NCI-H345 treated with DMSO at 0.1 percent for 48 hours (cell line): ENCODE results near the gene TENT4B.

Experiments
- DNase-seq: peaks from one replicate; lab custom pipeline; 2025; ENCODE audit not compliant: unreplicated experiment; lab: John Stamatoyannopoulos, UW

Gene TENT4B

DNA sequence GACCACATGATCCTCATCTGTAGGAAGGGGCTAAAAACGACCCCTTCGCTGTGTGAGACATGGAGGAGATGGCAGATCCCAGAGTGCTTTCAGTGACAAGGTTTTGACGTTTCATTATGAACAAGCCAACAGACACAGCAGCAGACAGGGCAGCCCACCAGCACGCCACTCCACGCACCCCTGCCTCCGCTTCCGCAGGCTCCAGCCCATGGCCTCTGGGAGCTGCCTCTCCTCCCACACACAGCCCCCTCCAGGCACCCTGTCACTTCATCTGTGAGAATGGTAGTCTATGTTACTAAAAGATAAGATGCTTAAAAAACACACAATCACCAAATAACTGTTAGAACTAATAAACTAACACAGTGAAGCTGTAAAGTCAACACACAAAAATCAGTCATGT is 101.0 kb downstream of the TENT4B start:
- no peak for DNase-seq

DNA sequence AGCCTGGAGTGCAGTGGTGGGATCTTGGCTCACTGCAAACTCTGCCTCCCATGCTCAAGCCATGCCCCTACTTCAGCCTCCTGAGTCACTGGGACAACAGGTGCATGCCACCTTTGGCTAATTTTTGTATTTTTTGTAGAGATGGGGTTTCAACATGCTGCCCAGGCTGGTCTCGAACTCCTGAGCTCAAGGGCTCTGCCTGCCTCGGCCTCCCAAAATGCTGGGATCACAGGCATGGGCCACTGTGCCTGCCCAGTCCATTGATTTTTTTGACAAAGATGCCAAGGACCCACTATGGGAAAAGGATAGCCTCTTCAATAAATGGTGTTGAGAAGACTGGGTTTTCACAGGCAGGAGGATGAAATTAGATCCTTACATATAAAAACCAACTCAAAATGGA is 102.4 kb downstream of the TENT4B start:
- no peak for DNase-seq

DNA sequence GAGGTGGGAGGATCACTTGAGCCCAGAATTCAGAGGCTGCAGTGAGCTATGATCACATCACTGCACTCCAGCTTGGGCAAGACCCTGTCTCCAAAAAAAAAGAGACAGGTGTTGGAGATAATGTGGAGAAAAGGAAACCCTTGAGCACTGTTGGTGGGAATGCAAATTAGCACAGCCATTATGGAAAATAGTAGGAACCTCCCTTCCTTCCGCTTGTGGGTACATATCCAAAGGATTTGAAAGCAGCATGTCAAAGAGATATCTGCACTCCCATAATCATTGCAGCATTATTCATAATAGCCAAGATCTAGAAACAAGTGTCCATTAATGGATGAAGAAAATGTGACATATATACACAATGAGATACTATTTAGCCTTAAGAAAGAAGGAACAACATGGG is 103.5 kb downstream of the TENT4B start:
- no peak for DNase-seq

DNA sequence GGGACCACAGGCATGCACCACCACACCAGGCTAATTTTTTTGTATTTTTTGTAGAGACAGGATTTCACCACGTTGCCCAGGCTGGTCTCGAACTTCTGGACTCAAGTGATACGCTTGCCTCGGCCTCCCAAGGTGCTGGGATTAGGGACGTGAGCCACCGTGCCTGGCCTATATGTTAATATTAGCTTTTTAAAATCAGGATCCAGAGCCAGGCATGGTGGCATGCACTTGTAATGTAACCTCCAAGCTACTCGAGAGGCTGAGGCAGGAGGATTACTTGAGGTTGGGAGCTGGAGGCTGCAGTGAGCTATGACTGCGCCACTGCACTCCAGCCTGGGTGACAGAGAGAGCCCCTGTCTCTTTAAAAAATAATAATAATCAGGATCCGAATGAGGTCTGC is 104.8 kb downstream of the TENT4B start:
- DNase-seq = no peak

DNA sequence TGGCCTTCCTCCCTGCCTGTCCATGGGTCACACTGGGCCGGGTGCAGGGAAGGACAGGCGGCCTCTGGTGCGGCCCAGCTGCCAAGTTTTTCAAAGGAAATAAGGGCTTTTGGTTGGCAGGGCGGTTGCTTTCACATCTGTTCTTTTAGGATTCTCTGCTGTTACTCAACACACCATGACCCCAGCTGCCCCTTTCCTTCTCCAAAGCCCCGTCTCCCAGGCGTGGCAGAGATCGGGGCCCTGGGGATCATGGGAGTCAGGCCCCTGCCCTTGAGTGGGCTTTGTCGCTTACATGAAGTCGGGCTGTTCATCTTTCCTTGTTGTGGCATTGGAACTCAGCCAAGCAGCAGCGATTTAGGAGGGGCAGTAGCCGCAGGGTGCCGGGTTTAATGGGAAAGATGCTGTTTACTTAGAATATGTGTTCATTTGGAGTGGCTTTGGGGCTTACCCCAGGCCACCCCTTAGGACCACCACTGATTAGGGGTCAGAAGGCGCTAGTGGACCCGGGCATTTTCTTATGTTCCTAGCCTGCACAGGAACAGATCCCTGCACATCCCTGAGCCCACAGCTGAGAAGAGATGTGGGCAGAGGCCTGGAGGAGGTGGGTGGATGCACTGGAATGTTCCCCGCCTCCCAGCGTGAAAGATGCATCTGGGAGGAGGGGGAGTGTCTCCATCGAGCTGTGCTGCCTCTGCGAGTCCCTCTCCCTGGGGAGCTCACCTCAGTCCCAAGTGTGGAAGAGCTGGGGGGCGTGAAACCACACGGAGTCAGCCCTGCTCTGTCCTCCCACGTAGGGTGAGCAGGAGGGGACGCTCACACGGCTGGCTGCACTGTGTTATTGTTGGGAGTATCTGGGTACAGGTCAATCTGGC is 106.5 kb downstream of the TENT4B start:
- peak; percentile 20 for DNase-seq

DNA sequence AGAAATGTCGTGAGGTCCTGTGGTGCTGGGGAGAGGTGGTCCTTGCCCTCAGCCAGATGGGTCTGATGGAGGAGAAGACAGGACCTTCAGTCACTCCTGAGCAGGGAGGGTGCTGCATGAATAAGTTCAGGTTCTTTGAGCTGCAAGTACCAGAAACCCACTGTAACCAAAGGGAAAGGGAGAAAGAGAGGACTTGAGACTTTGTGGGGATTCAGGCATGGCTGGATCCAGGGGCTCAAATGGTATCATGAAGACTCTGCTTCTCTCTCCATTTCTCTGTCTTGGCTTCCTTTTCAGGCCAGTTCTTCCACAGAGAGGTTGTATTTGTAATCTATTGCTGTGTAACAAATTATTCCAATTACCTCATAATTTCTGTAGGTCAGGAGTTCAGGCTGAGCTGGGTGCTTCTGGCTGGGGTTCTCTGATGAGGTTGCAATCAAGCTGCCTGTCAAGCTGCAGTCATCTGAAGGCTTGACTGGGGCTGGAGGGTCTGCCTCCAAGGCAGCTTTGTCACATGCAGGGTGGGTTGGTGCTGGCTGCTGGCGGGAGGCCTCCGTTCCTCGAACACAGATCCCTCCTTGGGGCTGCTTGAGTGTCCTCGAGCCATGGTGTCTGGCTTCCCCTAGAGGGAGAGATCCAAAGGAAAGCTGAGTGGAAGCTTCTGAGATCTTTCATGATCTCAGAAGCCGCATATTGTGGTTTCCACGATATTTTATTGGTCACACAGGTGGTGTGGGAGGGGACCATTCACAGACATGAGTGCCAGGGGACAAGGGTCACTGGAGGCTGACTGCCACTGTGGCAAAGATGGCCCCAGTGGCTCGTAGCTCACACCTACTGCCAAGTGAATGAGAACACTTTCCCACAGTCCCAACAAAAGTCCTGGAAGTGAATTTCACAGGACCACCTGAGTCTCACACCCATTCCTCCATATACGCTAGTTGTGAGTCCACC is 107.4 kb downstream of the TENT4B start:
- no peak for DNase-seq

DNA sequence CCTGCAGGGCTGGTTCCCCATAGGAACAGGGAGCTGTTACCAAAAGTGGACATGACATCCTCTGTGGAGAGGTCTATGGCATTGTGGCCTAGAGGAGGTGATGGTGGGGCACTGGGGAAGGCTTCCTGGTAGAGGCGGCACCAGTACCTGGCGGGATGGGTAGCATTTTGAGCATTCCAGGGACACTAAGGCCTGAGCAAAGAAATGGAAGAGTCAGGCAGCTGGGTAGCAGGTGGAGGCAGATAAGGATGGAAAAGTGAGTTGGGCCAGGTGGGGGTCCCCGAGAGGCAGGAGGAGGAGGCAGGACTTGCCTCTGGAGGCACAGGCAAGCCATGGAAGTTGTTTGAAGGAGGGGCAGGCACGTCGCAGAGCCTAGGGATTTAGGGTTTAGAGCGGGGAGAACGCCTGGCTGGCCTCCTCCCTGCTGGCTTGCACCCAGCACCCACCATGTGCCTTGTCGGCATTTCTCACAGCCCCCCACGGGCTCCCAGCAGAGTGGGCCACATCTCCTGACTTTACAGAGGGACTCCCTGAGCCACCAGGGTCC is 108.1 kb downstream of the TENT4B start:
- DNase-seq = no peak

DNA sequence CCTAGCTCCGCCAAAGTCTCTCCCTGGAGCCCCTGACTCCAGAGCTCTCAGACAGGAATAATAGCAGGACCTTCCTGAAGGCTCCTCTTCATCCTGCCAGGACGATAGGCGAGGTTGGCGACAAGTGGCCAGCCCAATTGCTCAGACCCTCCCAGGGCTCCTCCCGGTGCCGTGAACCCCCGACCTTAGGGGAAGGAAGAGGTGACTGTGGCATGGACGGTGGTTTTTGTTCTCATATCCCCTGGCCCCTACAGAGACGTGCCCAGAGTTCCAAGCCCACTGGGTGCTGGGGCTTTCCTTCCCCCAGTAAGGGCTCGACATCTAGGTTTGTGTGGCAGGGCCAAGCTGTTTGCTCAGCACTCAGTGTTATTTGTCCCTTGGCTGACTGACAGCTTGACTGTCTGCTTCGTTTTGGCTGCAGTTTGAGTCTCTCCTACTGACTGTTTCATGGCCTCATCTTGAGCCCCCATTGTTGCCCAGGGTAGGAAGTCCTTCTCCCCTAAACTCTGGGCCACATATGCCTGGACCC is 108.7 kb downstream of the TENT4B start:
- DNase-seq = no peak

DNA sequence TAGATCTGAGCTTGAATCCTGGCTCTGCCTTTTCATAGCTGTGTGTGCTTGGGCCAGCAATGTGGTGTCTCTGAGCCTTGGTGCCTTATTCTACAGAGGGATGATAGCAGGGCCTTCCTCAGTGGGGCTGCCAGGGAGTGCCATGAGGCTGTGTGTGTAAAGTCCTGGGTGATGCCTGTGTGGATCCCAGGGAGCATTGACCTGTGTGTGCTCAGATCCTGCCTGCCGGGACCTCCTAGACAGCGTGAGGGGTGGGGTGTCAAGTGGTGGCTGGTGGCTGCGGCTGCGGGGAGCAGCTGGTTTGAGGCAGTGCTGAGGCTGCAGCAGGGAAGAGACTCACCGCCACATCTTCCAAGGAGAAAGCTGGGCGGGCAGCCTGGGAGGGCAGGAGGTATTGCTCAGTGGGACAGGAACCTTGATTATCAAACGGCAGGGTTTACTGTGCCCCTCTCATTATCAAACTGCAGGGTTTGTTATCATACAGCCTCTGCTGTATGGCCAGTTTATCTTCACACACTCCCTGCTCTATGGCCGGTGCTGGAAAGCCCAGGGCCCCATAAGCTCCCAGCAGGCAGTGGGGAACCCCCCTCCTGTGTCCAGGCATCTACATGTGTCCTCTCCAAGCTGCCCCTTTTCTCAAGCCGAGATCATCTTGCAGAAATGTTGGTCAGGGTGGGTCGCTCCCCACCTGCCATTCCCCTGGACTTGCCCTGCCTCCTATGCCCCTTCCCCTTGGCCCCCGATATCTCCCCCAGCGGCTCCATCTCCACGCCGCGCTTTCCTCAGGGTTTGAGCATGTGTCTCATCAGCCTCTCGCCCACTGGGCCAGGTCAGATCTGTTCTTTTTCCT is 110.2 kb downstream of the TENT4B start:
- no peak for DNase-seq

DNA sequence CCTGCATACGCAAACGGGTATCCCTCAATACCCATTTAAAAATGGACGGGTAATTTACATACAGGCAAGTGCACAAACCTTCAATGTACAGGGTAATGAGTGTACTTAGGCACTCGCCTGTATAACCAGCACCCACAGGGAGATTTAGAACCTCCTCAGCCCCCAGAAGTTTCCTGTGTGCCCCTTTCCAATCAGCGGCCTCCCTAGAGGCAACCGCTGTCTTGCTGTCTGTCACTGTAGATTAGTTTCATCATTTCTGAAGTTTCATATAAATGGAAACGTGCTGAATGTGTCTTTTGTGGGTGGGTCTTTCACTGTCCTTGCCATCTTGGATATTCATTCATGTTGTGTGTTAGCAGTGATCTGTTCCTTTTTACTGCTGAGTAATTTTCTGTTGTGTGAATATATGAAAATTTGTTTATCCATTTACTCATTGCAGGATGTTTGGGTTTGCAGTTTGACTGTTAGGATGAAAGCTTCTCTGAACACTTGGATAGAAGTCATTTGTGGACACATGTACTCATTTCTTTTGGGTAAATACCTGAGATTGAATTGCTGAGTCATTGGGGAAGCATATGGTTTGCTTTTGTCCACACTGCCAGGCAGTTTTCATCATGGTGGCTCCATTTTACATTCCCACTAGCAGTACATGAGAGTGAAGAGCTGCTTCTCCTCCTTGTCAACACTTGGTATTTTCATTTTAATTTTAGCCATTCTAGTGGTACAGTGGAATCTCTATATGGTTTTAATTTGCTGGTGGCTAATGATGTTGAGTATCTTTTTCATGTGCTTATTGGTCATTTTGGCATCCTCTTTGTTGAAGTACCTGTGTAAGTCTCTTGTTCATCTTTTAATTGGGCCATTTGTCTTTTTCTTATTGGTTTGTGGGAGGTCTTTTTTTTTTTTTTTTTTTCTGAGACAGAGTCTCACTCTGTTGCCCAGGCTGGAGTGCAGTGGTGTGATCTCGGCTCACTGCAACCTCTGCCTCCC is 111.1 kb downstream of the TENT4B start:
- DNase-seq = no peak

DNA sequence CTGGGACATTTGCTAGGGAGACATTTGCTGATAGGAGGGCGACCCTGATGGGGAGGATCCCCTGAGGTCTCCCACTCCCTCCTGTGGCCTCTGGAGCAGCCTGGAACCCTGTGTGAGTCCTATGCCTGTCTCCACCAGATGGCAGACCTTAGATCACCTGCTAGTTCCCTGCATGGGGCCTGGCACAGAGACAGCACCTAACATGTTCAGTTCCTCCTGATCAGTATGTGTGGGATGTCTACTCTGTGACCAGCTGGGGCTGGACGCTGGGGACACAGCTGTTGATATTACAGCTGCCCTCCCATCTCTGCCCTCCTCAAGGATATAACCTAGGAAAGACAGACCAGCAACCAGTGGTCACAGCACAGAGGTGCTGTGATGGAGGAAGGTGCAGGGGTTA is 112.2 kb downstream of the TENT4B start:
- no peak for DNase-seq

DNA sequence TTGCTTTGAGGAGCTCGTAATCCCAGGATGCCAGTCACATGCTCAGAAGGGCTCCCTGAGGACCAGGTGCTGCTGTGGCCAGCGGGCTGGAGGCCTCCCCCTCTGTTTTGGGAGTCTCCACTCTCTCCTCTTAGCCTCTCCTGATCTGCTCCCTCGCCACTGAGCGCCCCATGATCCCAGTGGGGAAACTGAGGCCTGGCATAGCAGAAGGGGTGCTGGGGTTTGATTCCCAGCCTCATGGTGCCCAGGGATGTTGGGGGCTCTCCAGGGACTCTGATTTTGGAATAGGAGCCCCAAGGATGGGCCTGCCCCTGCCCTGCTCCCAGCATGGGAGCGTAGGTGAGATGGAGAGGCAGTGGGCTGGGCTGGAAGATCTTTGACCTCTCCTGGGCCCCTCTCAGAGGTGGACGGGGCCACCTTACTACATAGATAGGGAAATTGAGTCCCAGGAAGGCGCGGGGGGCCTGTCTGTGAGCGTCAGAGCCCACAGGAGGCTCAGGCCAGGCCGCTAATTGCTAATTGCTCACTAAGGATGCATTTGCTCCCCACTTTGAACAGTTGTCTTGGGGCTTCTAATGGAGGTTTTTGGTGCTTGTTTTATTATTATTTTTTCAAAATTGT is 112.7 kb downstream of the TENT4B start:
- no peak for DNase-seq

DNA sequence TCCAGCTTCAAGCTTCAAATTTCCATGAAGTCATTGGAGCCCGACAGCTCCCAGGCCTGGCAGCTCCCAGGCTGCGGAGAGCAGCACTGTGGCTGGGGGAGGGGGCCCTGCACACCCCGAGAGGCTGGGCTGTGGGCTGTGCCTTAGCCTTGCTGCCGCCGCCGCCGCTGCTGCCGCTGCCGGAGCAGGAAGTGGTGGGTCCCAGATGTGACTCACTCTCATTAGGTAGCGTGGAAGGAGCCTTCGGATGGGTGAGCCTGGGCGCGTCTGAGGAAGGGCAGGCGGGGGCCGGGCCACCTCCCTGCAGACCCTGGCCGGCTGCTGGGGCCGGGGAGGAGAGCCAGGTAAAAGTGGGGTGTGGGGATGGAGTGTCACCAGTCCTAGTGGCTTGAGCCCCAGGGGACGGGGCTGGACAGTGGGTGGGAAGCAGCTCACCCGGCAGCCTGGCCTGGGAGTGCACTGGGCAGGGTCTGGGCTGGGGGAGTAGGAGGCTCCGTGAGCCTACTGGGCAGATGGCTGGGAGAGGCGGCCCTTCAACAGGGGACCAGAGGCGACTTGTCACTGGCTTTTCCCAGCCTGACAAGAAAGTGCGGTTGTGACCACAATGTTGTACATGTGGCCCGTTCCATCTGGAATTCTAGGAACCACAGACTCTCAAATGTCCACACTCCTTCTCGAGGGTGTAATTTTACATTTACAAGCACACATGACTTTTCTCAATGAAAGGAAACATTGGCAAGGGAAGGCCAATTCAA is 113.4 kb downstream of the TENT4B start, which contains the start of gene ADCY7:
Gene ADCY7, plus strand, starts transcription at position 215 of the 755 bp plus-strand sequence. CDS start 21,629 bp downstream, outside the sequence.
- no peak for DNase-seq

DNA sequence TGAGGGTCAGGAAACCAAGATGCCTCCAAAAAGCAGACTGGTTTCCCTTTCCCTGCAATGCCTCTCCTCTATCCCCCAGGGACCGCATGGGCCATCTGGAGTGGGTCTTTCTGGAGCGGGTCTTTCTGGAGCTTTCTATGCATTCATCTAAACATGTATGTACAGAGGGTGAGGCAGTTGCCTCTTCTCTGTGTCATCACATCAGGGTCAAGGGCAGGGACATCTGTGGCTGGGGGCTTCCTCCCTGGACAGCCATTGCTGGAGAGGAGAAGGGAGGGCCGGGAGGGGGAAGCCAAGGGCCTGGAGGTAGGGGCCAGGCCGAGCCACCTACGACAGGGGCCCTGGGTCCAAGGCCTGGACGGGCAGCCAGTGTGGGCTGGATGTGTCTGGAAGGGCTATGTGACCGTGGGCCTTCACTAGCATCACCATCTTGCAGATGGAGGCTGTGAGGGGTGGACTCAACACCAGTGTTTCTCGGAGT is 114.1 kb downstream of the TENT4B start:
- no peak for DNase-seq

DNA sequence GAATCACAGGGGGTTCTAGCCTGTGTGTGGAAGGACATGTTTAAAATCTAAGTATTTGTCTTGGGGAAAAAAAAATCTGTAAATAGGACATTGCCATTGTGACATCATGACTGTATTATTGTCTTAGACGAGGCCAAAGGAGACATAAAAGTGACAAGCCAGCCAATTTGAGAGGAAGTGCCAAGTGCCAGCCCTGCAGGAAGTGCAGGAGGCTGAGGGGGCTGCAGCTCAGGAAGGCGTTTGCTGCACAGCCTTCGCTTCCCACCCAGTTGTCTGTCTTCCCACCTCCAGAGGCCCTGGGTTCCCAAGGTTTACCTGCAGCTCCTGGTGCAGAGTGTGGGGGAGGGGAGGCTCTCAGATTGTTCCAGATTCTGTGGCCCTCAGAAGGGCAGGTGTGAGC is 114.5 kb downstream of the TENT4B start:
- DNase-seq = no peak

DNA sequence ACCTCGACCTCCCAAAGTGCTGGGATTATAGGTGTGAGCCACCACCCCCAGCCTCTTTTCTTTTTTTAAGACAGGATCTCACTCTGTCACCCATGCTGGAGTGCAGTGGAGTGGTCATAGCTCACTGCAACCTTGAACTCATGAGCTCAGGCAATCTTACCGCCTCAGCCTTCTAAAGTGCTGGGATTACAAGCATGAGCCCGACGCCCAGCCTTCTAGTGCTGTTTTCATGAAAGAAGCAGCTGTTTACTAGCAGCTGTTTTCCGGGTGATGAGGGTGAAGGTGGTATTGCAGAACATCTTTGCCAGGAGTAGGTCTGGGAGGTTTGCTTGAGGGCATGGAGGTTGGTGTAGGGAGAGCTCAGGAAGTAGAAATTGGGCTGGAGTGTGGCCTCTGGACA is 115.2 kb downstream of the TENT4B start:
- DNase-seq = no peak

DNA sequence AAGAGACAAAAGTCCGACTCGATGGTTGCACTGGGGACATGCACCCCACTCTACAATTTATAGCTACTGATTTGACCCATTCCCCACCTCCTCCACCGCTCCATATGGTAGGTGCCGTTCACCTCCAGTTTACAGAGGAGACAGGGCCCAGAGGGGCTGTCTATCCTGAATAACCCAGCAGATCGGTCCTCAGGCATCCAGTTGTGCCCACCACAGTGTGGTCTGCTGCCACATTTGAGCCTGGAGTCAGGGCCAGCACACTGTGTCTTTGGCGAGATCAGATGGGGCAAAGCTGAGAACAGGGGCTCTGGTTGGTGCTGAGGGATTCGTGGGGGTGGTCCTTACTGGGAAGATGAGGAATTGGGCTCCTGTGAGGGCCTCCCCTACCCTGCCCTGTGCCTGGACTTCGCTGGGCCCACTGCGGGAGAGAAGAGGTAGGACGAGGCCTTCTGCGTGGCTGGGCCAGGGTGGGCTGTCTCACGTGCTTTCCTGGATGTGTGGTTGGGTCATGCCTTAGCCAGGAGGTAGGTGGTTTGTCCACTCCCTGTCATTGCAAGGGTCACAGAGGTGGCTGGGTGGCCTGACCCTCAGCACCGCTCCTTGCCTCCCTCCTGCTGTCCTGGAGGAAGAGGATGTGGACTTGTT is 116.1 kb downstream of the TENT4B start:
- no peak for DNase-seq
